Esophagus muscularis mucosa (tissue), 4 donors: ENCODE data around the gene RNU6-1.

Source experiments
- EP300 ChIP-seq: sonication (generic); formaldehyde crosslinking; IDR thresholded peaks from one replicate; pipeline ENCODE4 v1.6.1; 2017; ENCODE audit warnings: antibody characterized with exemption
- POLR2A ChIP-seq: fragments of 450-650 bp; IDR thresholded peaks from one replicate; pipeline ENCODE4 v1.6.1; 2017; ENCODE audit warnings: antibody characterized with exemption, moderate library complexity, mild to moderate bottlenecking, low read depth
- POLR2AphosphoS5 ChIP-seq, 2 donors: sonication (generic); formaldehyde crosslinking; IDR thresholded peaks; one replicate each; pipeline ENCODE4 v1.6.1; 2017; ENCODE audit warnings: antibody characterized with exemption in 2 of 2
- TF ChIP-seq, protein P1 (sequence below), 3 experiments: fragments of 200-600 bp in 2 of 3; fragments of 450-650 bp in 1 of 3; sonication (generic) in 2 of 3; IDR thresholded peaks; one replicate each; pipeline ENCODE4 v1.5.1; 2017 to 2019; ENCODE audit warnings: antibody characterized with exemption in 3 of 3, mild to moderate bottlenecking in 2 of 3, moderate library complexity in 1 of 3

DNA sequence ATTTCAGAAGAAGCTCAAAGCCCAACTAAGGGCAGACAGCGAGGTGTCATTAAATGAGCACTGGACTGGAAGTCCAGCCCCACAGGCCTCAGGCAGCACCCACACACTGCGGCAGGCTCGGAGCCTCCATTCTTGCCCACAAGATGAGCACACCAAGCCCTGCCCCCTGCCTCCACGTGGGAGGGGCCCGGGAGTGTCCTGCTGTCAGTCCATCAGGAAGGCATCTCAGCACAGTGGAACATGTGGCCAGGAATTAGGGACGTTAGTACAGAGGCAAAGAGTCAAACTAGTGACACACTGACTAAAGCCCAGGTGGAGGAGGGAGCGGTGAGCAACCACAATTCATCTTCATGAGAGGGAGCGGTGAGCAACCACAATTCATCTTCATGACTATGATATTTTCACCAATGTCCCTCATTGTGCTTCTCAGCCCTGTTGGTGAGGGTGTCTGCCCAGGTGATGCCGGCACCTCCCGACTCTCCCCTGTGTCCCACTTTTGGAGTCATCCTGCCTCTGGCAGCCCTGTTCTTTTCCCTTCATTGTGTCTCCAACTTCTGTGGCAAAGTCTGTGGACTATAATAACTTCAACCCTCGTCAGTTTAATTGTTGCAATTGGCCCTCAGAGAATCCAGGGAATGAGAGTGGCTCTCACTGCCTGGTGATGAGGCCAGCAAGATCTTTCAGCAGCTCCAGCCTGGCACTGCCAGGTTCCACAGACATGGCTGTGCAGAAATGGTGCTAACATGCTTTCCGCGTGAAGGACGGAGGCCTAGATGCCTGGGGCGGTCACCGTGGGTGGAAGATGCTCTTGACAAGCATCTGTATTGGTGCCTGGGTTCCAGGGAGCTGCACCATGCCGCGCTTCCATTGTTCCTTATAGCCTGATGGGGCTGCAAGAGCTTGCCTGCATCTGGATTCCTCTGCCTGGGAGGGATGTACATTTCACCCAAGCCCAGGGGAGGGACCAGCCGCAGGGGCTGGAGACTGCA lies 37.6 kb downstream of the RNU6-1 start:
- TF ChIP-seq, protein P1, sequence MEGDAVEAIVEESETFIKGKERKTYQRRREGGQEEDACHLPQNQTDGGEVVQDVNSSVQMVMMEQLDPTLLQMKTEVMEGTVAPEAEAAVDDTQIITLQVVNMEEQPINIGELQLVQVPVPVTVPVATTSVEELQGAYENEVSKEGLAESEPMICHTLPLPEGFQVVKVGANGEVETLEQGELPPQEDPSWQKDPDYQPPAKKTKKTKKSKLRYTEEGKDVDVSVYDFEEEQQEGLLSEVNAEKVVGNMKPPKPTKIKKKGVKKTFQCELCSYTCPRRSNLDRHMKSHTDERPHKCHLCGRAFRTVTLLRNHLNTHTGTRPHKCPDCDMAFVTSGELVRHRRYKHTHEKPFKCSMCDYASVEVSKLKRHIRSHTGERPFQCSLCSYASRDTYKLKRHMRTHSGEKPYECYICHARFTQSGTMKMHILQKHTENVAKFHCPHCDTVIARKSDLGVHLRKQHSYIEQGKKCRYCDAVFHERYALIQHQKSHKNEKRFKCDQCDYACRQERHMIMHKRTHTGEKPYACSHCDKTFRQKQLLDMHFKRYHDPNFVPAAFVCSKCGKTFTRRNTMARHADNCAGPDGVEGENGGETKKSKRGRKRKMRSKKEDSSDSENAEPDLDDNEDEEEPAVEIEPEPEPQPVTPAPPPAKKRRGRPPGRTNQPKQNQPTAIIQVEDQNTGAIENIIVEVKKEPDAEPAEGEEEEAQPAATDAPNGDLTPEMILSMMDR (IDR thresholded peaks at IDR 0.05), result no peak
- TF ChIP-seq POLR2AphosphoS5 (IDR thresholded peaks at IDR 0.05), result no peak
- TF ChIP-seq POLR2A, result no peak
- no peak for TF ChIP-seq EP300
